Upper lobe of left lung (tissue), 4 donors: ENCODE measurements around the gene PTGIS.

Experiments used
- CTCF ChIP-seq, 6 experiments: fragments of 450-650 bp in 4 of 6; fragments of 200-600 bp in 2 of 6; sonication (generic) in 2 of 6; IDR thresholded peaks; one replicate each; pipeline ENCODE4 v1.5.1; 2016 to 2019; ENCODE audit warnings: antibody characterized with exemption in 6 of 6
- EP300 ChIP-seq, 4 donors: sonication (generic); formaldehyde crosslinking; IDR thresholded peaks; one replicate each; pipeline ENCODE4 v1.5.1; 2017; ENCODE audit warnings: antibody characterized with exemption in 4 of 4, control low read depth in 2 of 4
- POLR2A ChIP-seq, 4 donors: fragments of 450-650 bp; IDR thresholded peaks; one replicate each; pipeline ENCODE4 v1.5.1; 2016 to 2017; ENCODE audit warnings: antibody characterized with exemption in 4 of 4, mild to moderate bottlenecking in 2 of 4

- TF ChIP-seq EP300 (IDR thresholded peaks at IDR 0.05) = no peak
- no peak for TF ChIP-seq POLR2A (IDR thresholded peaks at IDR 0.05)
- TF ChIP-seq CTCF (IDR thresholded peaks at IDR 0.05) = no peak
These were observed 9.1 kb downstream of the PTGIS start for GRCh38 chr20:49558826-49559225.
